HG03175 (cell line): ENCODE measurements around the gene POGK.

ENCODE experiments used
- ATAC-seq: cut with Tn5 transposase; IDR thresholded peaks from one replicate; pipeline ENCODE4 v1.9.1; 2021; ENCODE audit warnings: mild to moderate bottlenecking, moderate library complexity; ENCODE audit not compliant: unreplicated experiment

Gene POGK

DNA sequence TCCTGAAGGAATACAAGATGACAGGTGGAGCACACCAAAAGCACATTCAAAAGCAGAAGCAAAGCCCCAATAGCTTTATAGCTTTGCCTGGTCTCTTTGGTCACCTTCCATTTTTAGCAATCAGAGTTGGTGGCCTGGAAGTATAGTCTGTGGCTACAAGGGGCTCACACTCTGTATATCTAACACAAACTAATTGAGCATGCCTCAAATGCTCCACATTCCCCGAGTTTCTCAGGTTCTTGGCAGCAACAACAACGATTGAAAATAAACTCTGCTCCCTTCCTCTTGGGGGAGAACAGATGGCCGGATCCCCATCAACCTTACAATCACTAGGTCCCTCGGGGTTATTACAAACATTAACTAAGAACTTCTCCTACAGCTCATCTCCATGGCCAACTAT, 61.7 kb downstream of the POGK start:
- ATAC-seq, result no peak

DNA sequence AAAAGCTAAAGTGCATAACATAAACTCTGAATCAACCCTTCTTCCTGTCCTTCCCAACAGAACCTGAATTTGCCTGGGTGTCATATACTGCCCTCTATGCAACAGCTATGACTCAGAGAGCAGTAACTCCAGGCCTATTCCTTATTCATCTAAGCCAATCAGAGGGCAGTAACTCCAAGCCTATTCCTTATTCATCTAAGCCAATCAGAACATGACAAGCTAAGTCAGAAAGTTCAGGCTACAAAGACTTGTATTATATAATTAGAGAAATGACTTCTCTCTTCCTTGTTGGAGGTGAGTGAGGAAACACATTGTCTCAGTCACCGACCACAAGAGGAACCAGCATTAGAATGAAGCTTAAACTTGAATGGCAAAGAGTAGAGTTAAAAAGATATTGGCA, 63.0 kb downstream of the POGK start:
- ATAC-seq, result no peak

DNA sequence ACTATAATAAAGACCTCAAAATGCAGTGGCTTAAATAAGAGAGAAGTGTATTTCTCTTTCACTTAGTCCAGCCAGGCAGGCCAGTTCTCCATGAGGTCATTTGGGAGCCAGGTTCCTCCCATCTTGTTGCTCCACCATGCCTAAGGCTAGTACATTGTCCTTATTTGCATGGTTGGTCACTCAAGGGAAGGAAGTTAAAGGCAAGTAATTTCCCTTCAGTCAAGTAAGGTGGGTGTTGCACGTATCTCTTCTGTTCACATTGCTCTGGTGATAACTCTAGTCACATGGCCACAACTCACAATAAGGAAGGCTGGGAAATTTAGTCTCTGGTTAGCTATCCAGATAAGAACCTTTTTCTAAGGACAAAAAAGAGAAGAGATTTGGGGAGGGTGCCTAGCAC, 64.0 kb downstream of the POGK start:
- no peak for ATAC-seq

DNA sequence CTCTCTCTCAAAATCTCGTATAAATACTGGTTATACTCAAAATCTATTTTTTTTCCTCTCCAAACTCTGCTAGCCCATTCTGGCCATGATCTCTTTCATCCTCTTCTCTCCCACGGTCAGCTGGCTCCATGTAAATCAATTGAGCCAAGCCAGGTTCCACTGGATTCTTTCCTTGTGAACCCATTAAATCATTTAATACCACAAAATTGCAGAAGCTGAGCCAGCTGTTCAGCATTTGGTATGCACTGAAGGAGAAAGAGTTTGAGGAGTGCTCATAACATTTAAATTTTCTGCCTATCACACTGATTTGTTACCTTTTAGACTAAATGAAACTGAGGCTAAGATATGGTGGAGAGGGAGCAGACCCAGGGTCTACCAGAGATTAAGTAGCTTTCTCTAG, 65.9 kb downstream of the POGK start:
- ATAC-seq, result no peak

DNA sequence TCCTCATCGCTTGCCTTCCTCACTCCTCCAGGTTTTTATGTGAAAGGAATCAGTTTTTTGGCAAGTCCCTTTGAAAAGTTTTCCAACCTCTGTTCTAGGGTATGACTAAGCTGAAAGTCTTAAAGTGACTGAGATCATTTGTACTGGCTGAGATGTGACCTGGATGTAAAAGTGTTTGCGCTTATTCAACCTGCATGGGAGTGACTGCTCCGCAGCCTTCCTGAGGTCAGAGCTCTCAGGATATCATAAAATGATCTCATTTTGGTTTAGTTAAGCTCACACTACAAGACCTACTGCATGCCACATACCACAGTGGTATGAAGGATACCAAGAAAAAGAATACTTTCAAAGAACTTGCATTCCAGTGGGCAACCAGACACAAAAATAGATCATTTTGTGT, 66.6 kb downstream of the POGK start:
- ATAC-seq, result no peak
